Measurements from ENCODE around the gene FILIP1.

Gene FILIP1

GRCh38 chr6:75344021-75344420 is 149.6 kb downstream of the FILIP1 start:
- Histone ChIP-seq H2BK12ac (ENCODE audit: low read length) (no peak overlapping the region), H3K4me3 (ENCODE audit: low read length in 2 of 2) (no peak overlapping the region), H2AK5ac (ENCODE audit: low read depth, low read length) (no peak overlapping the region), H3K4me2 (ENCODE audit: insufficient read depth, low read length, poor library complexity, severe bottlenecking) (no peak overlapping the region), H2BK5ac (ENCODE audit: low read length) (no peak overlapping the region), H4K8ac (ENCODE audit: low read depth, low read length) (no peak overlapping the region), H3K9me3 (replicated peaks in 1 of 2; ENCODE audit: control insufficient read depth in 2 of 2, insufficient read depth in 1 of 2, low read depth in 1 of 2, low read length in 2 of 2) (no peaks in the 10 kb centered on the region), H4K91ac (ENCODE audit: low read depth, low read length, poor library complexity) (no peak overlapping the region), H3K4ac (ENCODE audit: low read length) (no peak overlapping the region), H3K9ac (ENCODE audit: low read depth, low read length, poor library complexity) (no peak overlapping the region), H2AFZ (ENCODE audit: low read length) (peak overlapping the region; percentile 47), H2BK120ac (ENCODE audit: low read depth, low read length) (no peak overlapping the region), H3K4me1 (ENCODE audit: control insufficient read depth in 2 of 2, insufficient read depth in 1 of 2, low read depth in 1 of 2, low read length in 2 of 2) (peaks cover 3 to 14% of the 10 kb centered on the region in 2 donors), H3K18ac (ENCODE audit: low read length) (no peak overlapping the region), H3K27me3 (ENCODE audit: control insufficient read depth in 3 of 3, insufficient read depth in 3 of 3, low read depth in 1 of 3, low read length in 3 of 3) (no peaks in the 10 kb centered on the region), H3K23ac (ENCODE audit: low read depth, low read length, poor library complexity) (no peak overlapping the region), H3K14ac (ENCODE audit: low read length) (no peak overlapping the region), H3K79me1 (ENCODE audit: low read depth, low read length) (peaks cover 1% of the 10 kb centered on the region), H3K36me3 (replicated peaks in 1 of 2; ENCODE audit: control insufficient read depth in 2 of 2, insufficient read depth in 2 of 2, low read length in 2 of 2) (no peaks in the 10 kb centered on the region), H2BK15ac (ENCODE audit: low read length) (peak overlapping the region; percentile 55), H3K27ac (replicated peaks; ENCODE audit: low read length) (no peak overlapping the region)
- DNase-seq (ENCODE audit: low spot score) = no peak

DNA sequence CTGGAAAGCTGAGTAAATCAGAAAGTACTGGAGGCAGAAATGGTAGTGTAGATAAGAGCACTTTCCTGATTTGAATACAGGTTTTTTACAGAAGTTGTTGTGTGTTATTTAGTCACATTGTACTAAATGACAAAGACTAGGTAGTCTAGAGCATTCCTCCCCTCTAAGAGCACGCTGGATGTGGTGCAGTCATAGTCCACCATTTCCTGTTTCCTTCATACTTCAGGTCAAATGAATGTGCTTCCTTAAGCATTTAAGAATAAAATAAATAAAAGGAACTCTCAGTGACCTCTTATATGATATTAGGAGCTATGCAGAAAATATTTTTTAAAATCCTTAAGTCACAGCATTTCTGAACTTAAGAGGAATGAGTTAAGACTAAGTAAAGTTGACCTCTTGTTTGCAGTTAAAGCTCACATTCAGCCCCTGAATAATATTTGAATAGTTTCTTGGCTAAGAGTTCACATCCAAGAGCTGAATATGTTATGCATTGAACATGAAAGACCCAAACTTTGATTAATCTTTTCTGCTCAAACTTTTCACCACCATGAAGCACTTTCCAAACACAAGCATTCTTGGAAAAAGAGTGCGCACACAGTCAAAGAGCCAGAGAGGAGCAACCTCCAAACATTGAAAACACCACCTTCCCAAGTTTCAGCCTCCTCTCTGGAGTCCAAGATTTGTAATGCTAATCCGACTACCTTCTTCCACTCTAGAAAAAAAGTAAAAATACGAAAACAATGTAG is 155.6 kb downstream of the FILIP1 start:
- Histone ChIP-seq H3K23ac (ENCODE audit: low read depth, low read length, poor library complexity) (no peak overlapping the region), H2BK5ac (ENCODE audit: low read length) (no peak overlapping the region), H2BK120ac (ENCODE audit: low read depth, low read length) (no peak overlapping the region), H3K14ac (ENCODE audit: low read length) (no peak overlapping the region), H3K4me2 (ENCODE audit: insufficient read depth, low read length, poor library complexity, severe bottlenecking) (no peak overlapping the region), H3K27ac (replicated peaks; ENCODE audit: low read length) (no peak overlapping the region), H3K27me3 (ENCODE audit: control insufficient read depth in 3 of 3, insufficient read depth in 3 of 3, low read depth in 1 of 3, low read length in 3 of 3) (no peaks in the 10 kb centered on the region), H3K4me1 (ENCODE audit: control insufficient read depth in 2 of 2, insufficient read depth in 1 of 2, low read depth in 1 of 2, low read length in 2 of 2) (peaks cover 0 to 12% of the 10 kb centered on the region in 2 donors), H2AK5ac (ENCODE audit: low read depth, low read length) (no peak overlapping the region), H3K79me1 (ENCODE audit: low read depth, low read length) (no peaks in the 10 kb centered on the region), H4K91ac (ENCODE audit: low read depth, low read length, poor library complexity) (no peak overlapping the region), H3K4me3 (ENCODE audit: low read length in 2 of 2) (no peak overlapping the region), H2BK15ac (ENCODE audit: low read length) (no peak overlapping the region), H2AFZ (ENCODE audit: low read length) (peak overlapping the region; percentile 3), H2BK12ac (ENCODE audit: low read length) (no peak overlapping the region), H3K36me3 (replicated peaks in 1 of 2; ENCODE audit: control insufficient read depth in 2 of 2, insufficient read depth in 2 of 2, low read length in 2 of 2) (no peaks in the 10 kb centered on the region), H3K18ac (ENCODE audit: low read length) (no peak overlapping the region), H3K4ac (ENCODE audit: low read length) (no peak overlapping the region), H4K8ac (ENCODE audit: low read depth, low read length) (no peak overlapping the region), H3K9me3 (replicated peaks in 1 of 2; ENCODE audit: control insufficient read depth in 2 of 2, insufficient read depth in 1 of 2, low read depth in 1 of 2, low read length in 2 of 2) (no peaks in the 10 kb centered on the region), H3K9ac (ENCODE audit: low read depth, low read length, poor library complexity) (no peak overlapping the region)
- DNase-seq (ENCODE audit: low spot score) = no peak
- no CpG with 5 or more reads among the region's 4 CpGs for WGBS, 2 donors (ENCODE audit: extremely low coverage in 2 of 2, insufficient read length in 2 of 2, insufficient replicate concordance in 1 of 2)

DNA sequence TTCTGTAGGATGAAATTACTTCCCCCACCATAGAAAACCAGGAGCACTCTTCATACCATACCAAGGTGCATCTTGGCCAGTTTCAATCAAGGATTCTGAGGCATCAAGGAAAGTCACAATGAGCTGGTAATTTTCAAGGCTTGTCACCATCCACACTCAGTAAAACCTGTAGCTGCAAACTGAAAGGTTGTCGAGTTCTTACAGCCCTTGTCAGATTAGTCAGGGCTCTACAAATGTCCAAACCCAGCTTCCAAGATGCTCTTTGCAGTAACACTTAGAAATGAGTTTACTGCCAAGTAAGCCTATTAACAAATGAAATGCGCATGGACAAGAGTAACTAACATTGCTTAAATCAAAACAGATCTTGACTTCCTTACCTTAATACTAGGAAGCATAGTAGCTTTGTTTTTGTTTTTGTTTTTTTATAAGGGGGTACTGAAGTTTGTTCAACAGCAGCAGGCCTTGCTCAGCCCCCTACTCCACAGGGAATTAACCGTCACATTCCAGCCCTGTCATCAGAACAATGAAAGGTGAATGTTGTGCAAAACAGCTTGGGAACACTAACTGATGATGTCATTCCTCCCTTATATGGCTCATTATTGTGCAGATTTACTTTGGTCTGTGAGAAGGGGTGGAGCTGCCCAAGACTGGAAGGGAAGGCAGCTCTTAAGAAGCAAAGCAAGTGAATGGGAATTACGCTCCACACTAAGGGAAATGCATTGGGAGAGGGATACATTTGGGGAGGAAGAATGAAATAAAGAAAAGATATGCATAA is 159.1 kb downstream of the FILIP1 start:
- Histone ChIP-seq H4K8ac (ENCODE audit: low read depth, low read length) (no peak overlapping the region), H2AK5ac (ENCODE audit: low read depth, low read length) (no peak overlapping the region), H3K36me3 (replicated peaks in 1 of 2; ENCODE audit: control insufficient read depth in 2 of 2, insufficient read depth in 2 of 2, low read length in 2 of 2) (no peaks in the 10 kb centered on the region), H2BK5ac (ENCODE audit: low read length) (no peak overlapping the region), H3K23ac (ENCODE audit: low read depth, low read length, poor library complexity) (no peak overlapping the region), H3K27me3 (ENCODE audit: control insufficient read depth in 3 of 3, insufficient read depth in 3 of 3, low read depth in 1 of 3, low read length in 3 of 3) (no peaks in the 10 kb centered on the region), H4K91ac (ENCODE audit: low read depth, low read length, poor library complexity) (no peak overlapping the region), H3K4me3 (ENCODE audit: low read length in 2 of 2) (peak overlapping the region; percentile 4 to 76), H3K9ac (ENCODE audit: low read depth, low read length, poor library complexity) (no peak overlapping the region), H2BK12ac (ENCODE audit: low read length) (no peak overlapping the region), H3K9me3 (replicated peaks in 1 of 2; ENCODE audit: control insufficient read depth in 2 of 2, insufficient read depth in 1 of 2, low read depth in 1 of 2, low read length in 2 of 2) (no peaks in the 10 kb centered on the region), H3K4me2 (ENCODE audit: insufficient read depth, low read length, poor library complexity, severe bottlenecking) (peak overlapping the region; percentile 65), H3K14ac (ENCODE audit: low read length) (no peak overlapping the region), H3K4ac (ENCODE audit: low read length) (no peak overlapping the region), H2BK15ac (ENCODE audit: low read length) (no peak overlapping the region), H3K18ac (ENCODE audit: low read length) (no peak overlapping the region), H2BK120ac (ENCODE audit: low read depth, low read length) (no peak overlapping the region), H3K27ac (replicated peaks; ENCODE audit: low read length) (peak overlapping the region; percentile 82), H3K4me1 (ENCODE audit: control insufficient read depth in 2 of 2, insufficient read depth in 1 of 2, low read depth in 1 of 2, low read length in 2 of 2) (peaks cover 11 to 12% of the 10 kb centered on the region in 2 donors), H2AFZ (ENCODE audit: low read length) (peak overlapping the region; percentile 42), H3K79me1 (ENCODE audit: low read depth, low read length) (no peaks in the 10 kb centered on the region)
- no CpG with 5 or more reads among the region's 4 CpGs for WGBS, 2 donors (ENCODE audit: extremely low coverage in 2 of 2, insufficient read length in 2 of 2, insufficient replicate concordance in 1 of 2)
- DNase-seq (ENCODE audit: low spot score) = peak; percentile 90

DNA sequence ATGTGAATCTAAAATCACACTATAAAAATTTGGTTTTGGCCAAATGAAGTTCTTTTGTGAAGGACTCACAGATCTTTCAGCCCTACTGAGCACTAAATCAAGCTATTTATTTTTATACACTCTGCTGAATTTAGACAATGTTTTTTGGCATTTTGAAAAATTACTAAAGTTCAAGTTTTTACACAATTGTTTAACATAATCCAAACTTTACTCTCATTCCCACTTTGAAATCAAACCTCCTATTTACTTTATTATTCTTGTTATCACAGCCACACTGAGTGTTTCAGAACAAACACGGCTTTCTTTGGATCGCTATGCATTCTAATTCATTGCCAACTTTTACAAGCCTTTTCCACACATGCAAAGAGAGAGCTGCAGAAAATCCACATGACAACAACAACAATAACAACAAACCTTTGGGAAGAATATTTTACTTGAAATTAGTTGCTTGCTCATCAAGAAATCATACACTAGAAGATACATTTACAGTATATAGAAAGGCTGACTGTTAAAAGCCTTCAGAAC is 159.9 kb downstream of the FILIP1 start:
- Histone ChIP-seq H2BK15ac (ENCODE audit: low read length) (no peak overlapping the region), H2BK5ac (ENCODE audit: low read length) (no peak overlapping the region), H2BK120ac (ENCODE audit: low read depth, low read length) (no peak overlapping the region), H3K14ac (ENCODE audit: low read length) (no peak overlapping the region), H3K4me3 (ENCODE audit: low read length in 2 of 2) (no peak overlapping the region), H3K18ac (ENCODE audit: low read length) (no peak overlapping the region), H2AFZ (ENCODE audit: low read length) (peak overlapping the region; percentile 42), H3K4ac (ENCODE audit: low read length) (no peak overlapping the region), H3K27me3 (ENCODE audit: control insufficient read depth in 3 of 3, insufficient read depth in 3 of 3, low read depth in 1 of 3, low read length in 3 of 3) (no peaks in the 10 kb centered on the region), H4K8ac (ENCODE audit: low read depth, low read length) (no peak overlapping the region), H2AK5ac (ENCODE audit: low read depth, low read length) (no peak overlapping the region), H3K79me1 (ENCODE audit: low read depth, low read length) (no peaks in the 10 kb centered on the region), H3K23ac (ENCODE audit: low read depth, low read length, poor library complexity) (no peak overlapping the region), H3K9ac (ENCODE audit: low read depth, low read length, poor library complexity) (no peak overlapping the region), H2BK12ac (ENCODE audit: low read length) (no peak overlapping the region), H3K4me1 (ENCODE audit: control insufficient read depth in 2 of 2, insufficient read depth in 1 of 2, low read depth in 1 of 2, low read length in 2 of 2) (peaks cover 12 to 14% of the 10 kb centered on the region in 2 donors), H3K4me2 (ENCODE audit: insufficient read depth, low read length, poor library complexity, severe bottlenecking) (peak overlapping the region; percentile 65), H3K27ac (replicated peaks; ENCODE audit: low read length) (peak overlapping the region; percentile 82), H4K91ac (ENCODE audit: low read depth, low read length, poor library complexity) (no peak overlapping the region), H3K36me3 (replicated peaks in 1 of 2; ENCODE audit: control insufficient read depth in 2 of 2, insufficient read depth in 2 of 2, low read length in 2 of 2) (no peaks in the 10 kb centered on the region), H3K9me3 (replicated peaks in 1 of 2; ENCODE audit: control insufficient read depth in 2 of 2, insufficient read depth in 1 of 2, low read depth in 1 of 2, low read length in 2 of 2) (no peaks in the 10 kb centered on the region)
- no peak for DNase-seq (ENCODE audit: low spot score)
- WGBS, 2 donors (ENCODE audit: extremely low coverage in 2 of 2, insufficient read length in 2 of 2, insufficient replicate concordance in 1 of 2) = no CpG with 5 or more reads among the region's 2 CpGs
